ENCODE measurements around the gene PPP1R10.

The PPP1R10 gene

GRCh38 chr6:30589754-30590358 lies 27.2 kb downstream of the PPP1R10 start:
- TF ChIP-seq CTCF (IDR thresholded peaks at IDR 0.05; ENCODE audit: borderline replicate concordance, control extremely low read depth, extremely low read depth, insufficient read depth, missing control alignments): no peak
- DNase-seq (ENCODE audit: low spot score): no peak
- in situ Hi-C loops (cut with MboI; ENCODE audit: low sequenced_read_pairs, unreplicated experiment): no loop called here

GRCh38 chr6:30583921-30584320 lies 33.1 kb downstream of the PPP1R10 start:
- TF ChIP-seq CTCF (IDR thresholded peaks at IDR 0.05; ENCODE audit: borderline replicate concordance, control extremely low read depth, extremely low read depth, insufficient read depth, missing control alignments): no peak
- DNase-seq (ENCODE audit: low spot score): no peak
- in situ Hi-C loops (cut with MboI; ENCODE audit: low sequenced_read_pairs, unreplicated experiment): no loop called here

- in situ Hi-C loops (cut with MboI; ENCODE audit: low sequenced_read_pairs, unreplicated experiment): no loop called here
- no peak for TF ChIP-seq CTCF (IDR thresholded peaks at IDR 0.05; ENCODE audit: borderline replicate concordance, control extremely low read depth, extremely low read depth, insufficient read depth, missing control alignments)
- DNase-seq (ENCODE audit: low spot score): no peak
Observed at GRCh38 chr6:30578051-30578450, 39.0 kb downstream of the PPP1R10 start.

- in situ Hi-C loops (cut with MboI; ENCODE audit: low sequenced_read_pairs, unreplicated experiment): no loop called here
- no peak for TF ChIP-seq CTCF (IDR thresholded peaks at IDR 0.05; ENCODE audit: borderline replicate concordance, control extremely low read depth, extremely low read depth, insufficient read depth, missing control alignments)
- DNase-seq (ENCODE audit: low spot score): no peak
Observed at GRCh38 chr6:30573113-30573512, 43.9 kb downstream of the PPP1R10 start.

GRCh38 chr6:30572148-30572547 lies 44.9 kb downstream of the PPP1R10 start:
- in situ Hi-C loops (cut with MboI; ENCODE audit: low sequenced_read_pairs, unreplicated experiment): no loop called here
- TF ChIP-seq CTCF (IDR thresholded peaks at IDR 0.05; ENCODE audit: borderline replicate concordance, control extremely low read depth, extremely low read depth, insufficient read depth, missing control alignments): no peak
- no peak for DNase-seq (ENCODE audit: low spot score)

- no peak for DNase-seq (ENCODE audit: low spot score)
- in situ Hi-C loops (cut with MboI; ENCODE audit: low sequenced_read_pairs, unreplicated experiment): no loop called here
- no peak for TF ChIP-seq CTCF (IDR thresholded peaks at IDR 0.05; ENCODE audit: borderline replicate concordance, control extremely low read depth, extremely low read depth, insufficient read depth, missing control alignments)
Observed at GRCh38 chr6:30571762-30572082, 45.3 kb downstream of the PPP1R10 start.
